Measurements from ENCODE around the gene TH. TPM values are rescaled to one million over a fixed set of nuclear protein-coding genes. Genes with fewer than 3 reads are reported as not detected.

The TH gene
- total and polyA plus RNA-seq, 2 donors (not counting 1 experiment from before 2014, with no cell fraction given): not detected

DNA sequence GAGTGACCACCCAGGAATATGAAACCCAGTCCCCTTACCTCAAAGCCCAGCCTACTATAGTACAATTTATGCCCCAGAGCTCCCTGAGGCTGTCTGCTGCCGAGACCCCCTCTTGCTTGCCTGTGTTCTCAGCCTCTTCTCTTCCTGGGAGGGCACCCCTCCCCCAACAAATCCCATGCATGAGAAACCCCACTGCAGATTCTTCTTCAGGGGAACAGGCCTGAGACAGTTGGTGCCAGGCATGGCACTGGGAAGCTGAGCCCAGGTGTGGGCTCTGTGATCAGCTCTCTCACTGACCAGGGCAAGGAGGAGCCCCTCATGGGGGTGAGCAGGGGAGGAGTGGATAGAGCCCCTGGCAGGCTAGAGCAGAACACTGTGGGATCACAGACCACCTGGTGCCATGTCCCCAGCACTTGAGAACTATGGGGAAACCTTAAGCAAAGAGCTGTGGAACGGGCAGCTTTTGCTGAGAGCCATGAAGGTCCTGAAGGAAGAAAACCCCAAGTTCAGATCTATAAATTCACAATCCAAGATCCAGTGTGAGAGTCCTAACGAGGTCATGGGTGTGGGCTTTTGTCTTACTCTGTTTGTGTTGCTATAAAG is 46.5 kb upstream of the TH start:
- no peak overlapping the region for H3K4me3 ChIP-seq (ENCODE audit: control extremely low read depth in 1 of 5, extremely low read depth in 1 of 5, insufficient read depth in 1 of 5, low read depth in 2 of 5, low read length in 4 of 5)
- H3K36me3 ChIP-seq (replicated peaks in 1 of 2; ENCODE audit: control extremely low read depth in 1 of 2, control insufficient read depth in 1 of 2, extremely low read depth in 1 of 2, insufficient read depth in 2 of 2, low read length in 1 of 2): no peaks in the 10 kb centered on the region
- Mint-ChIP-seq H3K27ac (no peak overlapping the region), H3K4me1 (peaks cover 14% of the 10 kb centered on the region), H3K9me3 (ENCODE audit: insufficient read depth) (no peaks in the 10 kb centered on the region), H3K27me3 (peaks cover 20% of the 10 kb centered on the region), H3K4me3 (no peak overlapping the region)
- ATAC-seq (ENCODE audit: low read depth) (no peak), DNase-seq (no peak)
- 88% methylated on average over 2 of the region's 3 CpGs for WGBS (ENCODE audit: insufficient coverage)
- no peaks in the 10 kb centered on the region for H4K20me1 ChIP-seq (ENCODE audit: control insufficient read depth, insufficient read depth, low read length, poor library complexity, severe bottlenecking)
- peaks cover 0 to 13% (median 7%) of the 10 kb centered on the region in 4 experiments for H3K27me3 ChIP-seq (replicated peaks in 1 of 4; ENCODE audit: control extremely low read depth in 1 of 4, control insufficient read depth in 3 of 4, insufficient read depth in 4 of 4, low read length in 3 of 4)
- ChIA-PET CTCF (no interaction called here), POLR2A (no interaction called here)
- intact Hi-C loops (cut with micrococcal nuclease): no loop called here
- TF ChIP-seq, protein P1, sequence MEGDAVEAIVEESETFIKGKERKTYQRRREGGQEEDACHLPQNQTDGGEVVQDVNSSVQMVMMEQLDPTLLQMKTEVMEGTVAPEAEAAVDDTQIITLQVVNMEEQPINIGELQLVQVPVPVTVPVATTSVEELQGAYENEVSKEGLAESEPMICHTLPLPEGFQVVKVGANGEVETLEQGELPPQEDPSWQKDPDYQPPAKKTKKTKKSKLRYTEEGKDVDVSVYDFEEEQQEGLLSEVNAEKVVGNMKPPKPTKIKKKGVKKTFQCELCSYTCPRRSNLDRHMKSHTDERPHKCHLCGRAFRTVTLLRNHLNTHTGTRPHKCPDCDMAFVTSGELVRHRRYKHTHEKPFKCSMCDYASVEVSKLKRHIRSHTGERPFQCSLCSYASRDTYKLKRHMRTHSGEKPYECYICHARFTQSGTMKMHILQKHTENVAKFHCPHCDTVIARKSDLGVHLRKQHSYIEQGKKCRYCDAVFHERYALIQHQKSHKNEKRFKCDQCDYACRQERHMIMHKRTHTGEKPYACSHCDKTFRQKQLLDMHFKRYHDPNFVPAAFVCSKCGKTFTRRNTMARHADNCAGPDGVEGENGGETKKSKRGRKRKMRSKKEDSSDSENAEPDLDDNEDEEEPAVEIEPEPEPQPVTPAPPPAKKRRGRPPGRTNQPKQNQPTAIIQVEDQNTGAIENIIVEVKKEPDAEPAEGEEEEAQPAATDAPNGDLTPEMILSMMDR (IDR thresholded peaks at IDR 0.05): no peak
- no peak for TF ChIP-seq EZH2 (IDR thresholded peaks at IDR 0.05; ENCODE audit: borderline replicate concordance, insufficient read depth, low read depth, low read length, poor library complexity, severe bottlenecking)
- no peak overlapping the region for H3K9ac ChIP-seq (ENCODE audit: low read length)
- no peaks in the 10 kb centered on the region for H3K79me2 ChIP-seq (ENCODE audit: control insufficient read depth, insufficient read depth, low read length)
- no peak overlapping the region for H2AFZ ChIP-seq (ENCODE audit: insufficient read depth, low read depth, low read length, poor library complexity, severe bottlenecking)
- H3K4me1 ChIP-seq (ENCODE audit: control insufficient read depth in 2 of 2, insufficient read depth in 2 of 2, low read length in 2 of 2): peaks cover 6% of the 10 kb centered on the region in 2 donors
- no peak overlapping the region for H3K27ac ChIP-seq (ENCODE audit: low read length in 2 of 2)
- H3K4me2 ChIP-seq (replicated peaks; ENCODE audit: low read depth, low read length, poor library complexity, severe bottlenecking): no peak overlapping the region
- H3K9me3 ChIP-seq (ENCODE audit: control extremely low read depth in 1 of 3, control insufficient read depth in 2 of 3, insufficient read depth in 1 of 3, low read length in 2 of 3): peaks cover 0 to 7% (median 1%) of the 10 kb centered on the region in 3 donors

DNA sequence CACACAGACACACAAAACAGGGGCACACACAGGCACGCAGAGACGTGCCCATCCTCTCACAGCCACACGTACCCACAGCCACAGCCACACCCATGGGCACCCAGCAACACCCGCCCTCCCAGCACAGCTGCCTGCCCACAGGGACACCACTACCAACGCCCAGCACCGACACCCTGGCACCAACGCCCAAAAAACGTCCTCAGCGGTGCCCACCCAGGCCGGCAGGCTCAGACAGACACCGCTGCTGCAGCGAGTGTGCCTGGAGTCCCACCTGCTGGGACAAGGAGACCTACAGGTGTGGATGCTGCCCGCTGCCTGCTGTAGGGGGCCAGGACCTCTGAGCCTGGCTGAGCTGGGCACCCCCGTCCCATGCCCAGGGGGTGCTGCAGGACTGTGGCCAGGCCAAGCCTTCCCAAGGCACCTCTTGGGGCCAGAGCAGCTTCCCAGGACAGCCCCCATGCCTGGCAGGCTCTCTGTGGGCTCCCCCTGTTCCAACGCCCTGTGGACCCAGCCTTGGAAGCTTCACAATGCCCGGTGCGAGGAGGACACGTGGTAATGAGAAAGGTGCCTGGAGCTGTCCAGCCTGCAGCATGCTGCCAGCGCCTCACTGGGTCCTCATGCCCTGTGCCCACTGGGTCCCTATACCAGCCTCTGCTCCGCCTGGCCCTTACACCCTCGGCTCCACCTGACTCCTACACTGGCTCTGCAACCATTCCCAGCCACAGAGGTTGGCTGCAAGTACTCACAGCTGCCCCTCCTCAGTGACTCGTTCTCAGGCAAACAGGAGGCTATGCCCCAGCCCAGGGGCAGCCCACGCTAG is 45.8 kb upstream of the TH start:
- ChIA-PET CTCF (no interaction called here), POLR2A (no interaction called here)
- Histone ChIP-seq H3K9me3 (ENCODE audit: control extremely low read depth in 1 of 3, control insufficient read depth in 2 of 3, insufficient read depth in 1 of 3, low read length in 2 of 3) (peaks cover 0 to 7% (median 1%) of the 10 kb centered on the region in 3 donors), H3K36me3 (replicated peaks in 1 of 2; ENCODE audit: control extremely low read depth in 1 of 2, control insufficient read depth in 1 of 2, extremely low read depth in 1 of 2, insufficient read depth in 2 of 2, low read length in 1 of 2) (no peaks in the 10 kb centered on the region), H4K20me1 (ENCODE audit: control insufficient read depth, insufficient read depth, low read length, poor library complexity, severe bottlenecking) (no peaks in the 10 kb centered on the region), H3K4me2 (replicated peaks; ENCODE audit: low read depth, low read length, poor library complexity, severe bottlenecking) (no peak overlapping the region), H3K27me3 (replicated peaks in 1 of 4; ENCODE audit: control extremely low read depth in 1 of 4, control insufficient read depth in 3 of 4, insufficient read depth in 4 of 4, low read length in 3 of 4) (peaks cover 0 to 12% (median 4%) of the 10 kb centered on the region in 4 experiments), H3K4me1 (ENCODE audit: control insufficient read depth in 2 of 2, insufficient read depth in 2 of 2, low read length in 2 of 2) (peaks cover 6% of the 10 kb centered on the region in 2 donors), H2AFZ (ENCODE audit: insufficient read depth, low read depth, low read length, poor library complexity, severe bottlenecking) (no peak overlapping the region), H3K27ac (ENCODE audit: low read length in 2 of 2) (no peak overlapping the region), H3K79me2 (ENCODE audit: control insufficient read depth, insufficient read depth, low read length) (no peaks in the 10 kb centered on the region), H3K4me3 (ENCODE audit: control extremely low read depth in 1 of 5, extremely low read depth in 1 of 5, insufficient read depth in 1 of 5, low read depth in 2 of 5, low read length in 4 of 5) (no peak overlapping the region), H3K9ac (ENCODE audit: low read length) (no peak overlapping the region)
- intact Hi-C loops (cut with micrococcal nuclease): no loop called here
- H3K4me3 Mint-ChIP-seq: no peak overlapping the region
- whole genome bisulfite sequencing (ENCODE audit: insufficient coverage): 81% methylated on average over 23 of the region's 23 CpGs
- H3K4me1 Mint-ChIP-seq: peaks cover 14% of the 10 kb centered on the region
- H3K27me3 Mint-ChIP-seq: peaks cover 15% of the 10 kb centered on the region
- no peaks in the 10 kb centered on the region for H3K9me3 Mint-ChIP-seq (ENCODE audit: insufficient read depth)
- TF ChIP-seq, protein P1 (IDR thresholded peaks at IDR 0.05): no peak
- no peak for TF ChIP-seq EZH2 (IDR thresholded peaks at IDR 0.05; ENCODE audit: borderline replicate concordance, insufficient read depth, low read depth, low read length, poor library complexity, severe bottlenecking)
- DNase-seq: no peak
- ATAC-seq (ENCODE audit: low read depth): no peak
- H3K27ac Mint-ChIP-seq: no peak overlapping the region
